GM19043 (cell line): ENCODE results near the gene ZNF267.
A peak's percentile ranks its signal among the peaks of the same experiment; 100 is the strongest.
"Not testable (repeated sequence)": the region's sequence is repeated elsewhere in the genome, so short reads cannot be mapped to it uniquely, and the experiment has no call there.

ENCODE experiments used
- ATAC-seq: cut with Tn5 transposase; IDR thresholded peaks from one replicate; pipeline ENCODE4 v1.9.1; 2021; ENCODE audit warnings: low read depth; ENCODE audit not compliant: unreplicated experiment

The ZNF267 gene

DNA sequence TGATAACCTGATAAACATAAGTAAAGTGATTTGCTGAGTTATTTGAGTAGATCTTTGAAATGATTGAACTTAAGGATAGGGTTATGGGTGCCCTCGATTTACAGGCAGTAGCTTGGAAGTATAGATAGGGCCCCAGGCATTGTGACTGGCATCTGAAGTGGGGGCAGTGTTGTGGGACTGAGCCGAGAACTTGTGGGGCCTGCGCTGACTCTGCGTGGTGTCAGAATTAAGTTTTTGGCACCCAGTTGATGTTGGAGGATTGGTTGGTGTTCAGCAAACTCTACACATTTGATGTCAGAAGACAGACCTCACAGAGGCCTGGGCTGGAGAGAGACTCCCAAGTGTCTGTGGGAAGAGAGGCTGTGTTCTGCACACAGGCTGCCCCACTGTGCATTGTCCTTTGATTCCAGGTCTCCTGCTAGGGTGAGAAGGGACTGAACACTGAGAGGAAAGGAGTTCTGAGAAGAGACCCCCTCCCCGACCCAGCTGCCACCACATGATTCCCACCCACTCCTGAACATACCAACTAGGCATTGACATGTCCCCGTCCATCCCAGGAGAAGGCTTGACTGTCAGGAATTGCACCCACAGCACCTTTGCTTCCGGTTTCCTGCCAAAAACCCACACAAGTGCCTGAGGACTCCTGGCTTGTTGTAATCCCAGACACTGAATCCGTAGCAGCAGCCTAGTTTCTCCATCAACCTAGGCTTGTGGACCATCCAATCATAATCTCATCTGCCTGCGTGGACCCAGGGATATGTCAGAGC, 4.5 kb downstream of the ZNF267 start:
- no peak for ATAC-seq

DNA sequence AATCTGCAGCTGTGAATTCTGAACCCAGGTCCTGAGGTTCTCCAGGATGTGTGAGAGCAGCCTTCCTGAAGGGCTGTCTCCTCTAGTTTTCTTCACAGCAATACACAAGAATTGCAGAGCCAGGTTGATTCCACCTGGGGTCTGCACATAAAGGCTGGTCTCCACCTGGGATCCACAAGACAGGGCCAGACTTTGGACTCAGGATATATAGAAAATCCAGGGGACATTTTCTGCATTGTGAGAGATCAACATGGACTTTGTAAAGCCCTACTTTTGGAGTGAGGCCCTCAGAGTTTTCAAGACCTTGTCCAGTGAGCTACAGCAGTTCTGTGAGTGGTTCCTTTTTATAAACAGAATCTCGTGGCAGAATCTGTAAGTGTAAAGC, 6.3 kb downstream of the ZNF267 start:
- no peak for ATAC-seq

GRCh38 chr16:31880322-31880979, 6.8 kb downstream of the ZNF267 start:
- ATAC-seq: peak; percentile 41

DNA sequence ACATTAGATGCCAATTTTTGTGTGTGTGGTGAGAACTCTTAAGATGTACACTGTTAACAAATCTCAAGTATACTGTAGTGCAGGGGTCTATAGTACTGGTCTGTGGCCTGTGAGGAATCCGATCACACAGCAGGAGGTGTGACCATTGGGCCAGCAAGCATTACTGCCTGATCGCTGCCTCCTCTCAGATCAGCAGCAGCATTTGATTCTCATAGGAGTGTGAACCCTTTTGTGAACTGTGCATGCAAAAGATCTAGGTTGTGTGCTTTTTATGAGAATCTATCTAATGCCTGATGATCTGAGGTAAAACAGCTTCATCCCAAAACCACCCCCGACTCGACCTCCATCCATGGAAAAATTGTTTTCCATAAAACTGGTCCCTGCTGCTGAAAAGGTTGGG, 12.6 kb downstream of the ZNF267 start:
- no peak for ATAC-seq

- no peak for ATAC-seq
Observed at GRCh38 chr16:31888735-31889134, 15.1 kb downstream of the ZNF267 start.

- ATAC-seq: not testable (repeated sequence)
Observed at GRCh38 chr16:31892111-31892510, 18.5 kb downstream of the ZNF267 start.

GRCh38 chr16:31893824-31894223, 20.2 kb downstream of the ZNF267 start:
- no peak for ATAC-seq

DNA sequence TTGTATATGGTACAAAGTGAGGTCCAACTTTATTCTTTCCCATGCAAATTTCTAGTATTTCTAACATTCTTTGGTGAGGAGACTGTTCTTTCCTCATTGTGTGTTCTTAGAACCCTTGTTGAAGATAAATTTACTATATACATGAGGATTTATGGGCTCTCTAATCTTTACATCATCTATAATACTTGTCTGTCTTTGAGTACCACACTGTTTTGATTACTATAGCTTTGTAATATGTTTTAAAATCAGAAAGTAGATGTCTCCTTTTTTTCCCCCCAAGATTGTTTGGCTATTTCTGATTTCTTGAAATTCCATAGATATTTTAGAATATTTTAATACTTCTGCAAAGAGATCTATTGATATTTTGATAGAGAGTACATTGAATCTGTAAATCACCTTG, 23.7 kb downstream of the ZNF267 start:
- no peak for ATAC-seq

DNA sequence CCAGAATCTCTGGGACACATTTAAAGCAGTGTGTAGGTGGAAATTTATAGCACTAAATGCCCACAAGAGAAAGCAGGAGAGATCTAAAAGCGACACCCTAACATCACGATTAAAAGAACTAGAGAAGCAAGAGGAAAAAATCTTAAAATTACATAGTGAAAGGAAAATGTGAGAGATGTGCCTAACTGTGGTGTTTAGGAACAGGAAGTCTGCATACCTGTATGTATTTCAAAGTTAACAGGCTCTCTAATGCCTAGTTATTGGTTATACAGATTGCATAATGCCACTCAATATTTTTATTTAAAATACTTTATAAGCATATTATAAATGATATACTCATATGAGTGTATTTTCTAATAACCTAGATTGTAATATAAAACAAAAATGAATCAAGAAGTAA, 25.9 kb downstream of the ZNF267 start:
- ATAC-seq: no peak

DNA sequence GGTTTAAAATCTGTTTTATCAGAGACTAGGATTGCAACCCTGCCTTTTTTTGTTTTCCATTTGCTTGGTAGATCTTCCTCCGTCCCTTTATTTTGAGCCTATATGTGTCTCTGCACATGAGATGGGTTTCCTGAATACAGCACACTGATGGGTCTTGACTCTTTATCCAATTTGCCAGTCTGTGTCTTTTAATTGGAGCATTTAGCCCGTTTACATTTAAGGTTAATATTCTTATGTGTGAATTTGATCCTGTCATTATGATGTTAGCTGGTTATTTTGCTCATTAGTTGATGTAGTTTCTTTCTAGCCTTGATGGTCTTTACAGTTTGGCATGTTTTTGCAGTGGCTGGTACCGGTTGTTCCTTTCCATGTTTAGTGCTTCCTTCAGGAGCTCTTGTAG, 31.0 kb downstream of the ZNF267 start:
- ATAC-seq: not testable (repeated sequence)

- ATAC-seq: no peak
Observed at GRCh38 chr16:31913668-31914067, 40.1 kb downstream of the ZNF267 start.

DNA sequence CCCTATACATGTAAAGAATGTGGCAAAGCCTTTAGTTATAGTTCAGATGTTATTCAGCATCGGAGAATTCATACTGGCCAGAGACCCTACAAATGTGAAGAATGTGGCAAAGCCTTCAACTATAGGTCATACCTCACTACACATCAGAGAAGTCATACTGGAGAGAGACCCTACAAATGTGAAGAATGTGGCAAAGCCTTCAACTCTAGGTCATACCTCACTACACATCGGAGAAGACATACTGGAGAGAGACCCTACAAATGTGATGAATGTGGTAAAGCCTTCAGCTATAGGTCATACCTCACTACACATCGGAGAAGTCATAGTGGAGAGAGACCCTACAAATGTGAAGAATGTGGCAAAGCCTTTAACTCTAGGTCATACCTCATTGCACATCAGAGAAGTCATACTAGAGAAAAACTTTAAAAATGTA, 42.5 kb downstream of the ZNF267 start:
- ATAC-seq: no peak

DNA sequence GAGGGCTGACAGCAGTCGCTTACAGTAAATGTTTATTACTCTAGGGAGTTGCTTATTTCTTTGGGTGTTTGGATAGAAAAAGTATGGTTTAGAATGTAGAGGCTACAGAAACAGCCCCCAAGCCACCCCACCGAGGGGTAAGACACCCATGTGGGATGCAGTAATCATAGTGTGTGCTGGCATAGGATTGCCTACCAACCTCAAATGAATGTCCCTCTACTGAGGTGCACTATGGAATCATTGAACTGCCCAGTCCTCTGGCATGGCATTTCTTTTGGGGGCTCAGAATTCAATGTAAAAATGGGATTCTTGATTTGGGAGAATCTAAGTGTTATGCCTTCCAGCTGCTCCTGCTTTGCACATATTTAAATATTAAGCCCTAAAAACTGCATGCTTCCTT, 46.8 kb downstream of the ZNF267 start:
- no peak for ATAC-seq

- ATAC-seq: not testable (repeated sequence)
Observed at GRCh38 chr16:31951806-31952205, 78.2 kb downstream of the ZNF267 start.

- not testable (repeated sequence) for ATAC-seq
Observed at GRCh38 chr16:31952206-31952605, 78.6 kb downstream of the ZNF267 start.

GRCh38 chr16:31956221-31956620, 82.6 kb downstream of the ZNF267 start:
- not testable (repeated sequence) for ATAC-seq

DNA sequence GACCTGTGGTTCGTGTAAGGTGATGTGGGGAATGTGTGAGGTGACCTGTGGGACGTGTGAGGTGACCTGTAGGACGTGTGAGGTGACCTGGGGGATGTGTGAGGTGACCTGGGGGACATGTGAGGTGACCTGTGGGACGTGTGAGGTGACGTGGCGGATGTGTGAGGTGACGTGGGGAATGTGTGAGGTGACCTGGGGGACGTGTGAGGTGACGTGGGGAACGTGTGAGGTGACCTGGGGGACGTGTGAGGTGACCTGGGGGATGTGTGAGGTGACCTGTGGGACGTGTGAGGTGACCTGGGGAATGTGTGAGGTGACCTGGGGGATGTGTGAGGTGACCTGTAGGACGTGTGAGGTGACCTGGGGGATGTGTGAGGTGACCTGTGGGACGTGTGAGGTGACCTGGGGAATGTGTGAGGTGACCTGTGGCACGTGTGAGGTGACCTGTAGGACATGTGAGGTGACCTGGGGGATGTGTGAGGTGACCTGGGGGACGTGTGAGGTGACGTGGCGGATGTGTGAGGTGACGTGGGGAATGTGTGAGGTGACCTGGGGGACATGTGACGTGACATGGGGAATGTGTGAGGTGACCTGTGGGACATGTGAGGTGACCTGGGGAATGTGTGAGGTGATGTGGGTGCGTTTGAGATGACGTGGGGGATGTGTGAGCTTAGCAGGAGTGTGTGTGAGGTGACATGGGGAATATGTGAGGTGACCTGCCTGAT, 86.7 kb downstream of the ZNF267 start:
- ATAC-seq: not testable (repeated sequence)
